Measurements from ENCODE around the gene ASB18.
A peak's percentile ranks its signal among the peaks of the same experiment; 100 is the strongest.
"Not testable (repeated sequence)": the region's sequence is repeated elsewhere in the genome, so short reads cannot be mapped to it uniquely, and the experiment has no call there.

Gene ASB18

GRCh38 chr2:236284208-236284607, 20.0 kb upstream of the ASB18 start:
- DNase-seq: no peak

- DNase-seq: no peak
Measured at GRCh38 chr2:236282406-236282805, 18.2 kb upstream of the ASB18 start.

GRCh38 chr2:236281423-236281822, 17.2 kb upstream of the ASB18 start:
- DNase-seq: no peak

- no peak for DNase-seq
Measured at GRCh38 chr2:236273126-236273525, 8.9 kb upstream of the ASB18 start.

GRCh38 chr2:236271851-236272250, 7.6 kb upstream of the ASB18 start:
- no peak for DNase-seq

- not testable (repeated sequence) for DNase-seq
Measured at GRCh38 chr2:236269876-236270275, 5.7 kb upstream of the ASB18 start.

- no peak for DNase-seq
Measured at GRCh38 chr2:236265675-236266074, 1.5 kb upstream of the ASB18 start.

- no peak for DNase-seq
Measured at GRCh38 chr2:236262238-236262637, 2.0 kb downstream of the ASB18 start.

GRCh38 chr2:236261452-236261851, 2.8 kb downstream of the ASB18 start:
- no peak for DNase-seq

GRCh38 chr2:236259371-236259770, 4.8 kb downstream of the ASB18 start:
- no peak for DNase-seq

GRCh38 chr2:236257575-236257974, 6.6 kb downstream of the ASB18 start:
- no peak for DNase-seq

- DNase-seq: no peak
Measured at GRCh38 chr2:236257136-236257535, 7.1 kb downstream of the ASB18 start.

- no peak for DNase-seq
Measured at GRCh38 chr2:236256366-236256985, 7.7 kb downstream of the ASB18 start.

GRCh38 chr2:236254674-236255073, 9.5 kb downstream of the ASB18 start:
- no peak for DNase-seq

- no peak for DNase-seq
Measured at GRCh38 chr2:236254001-236254400, 10.2 kb downstream of the ASB18 start.

- peak; percentile 6 for DNase-seq
Measured at GRCh38 chr2:236252602-236253001, 11.6 kb downstream of the ASB18 start.

- DNase-seq: peak; percentile 70
Measured at GRCh38 chr2:236250909-236251579, 13.2 kb downstream of the ASB18 start.

GRCh38 chr2:236250286-236250685, 13.9 kb downstream of the ASB18 start:
- no peak for DNase-seq

- DNase-seq: no peak
Measured at GRCh38 chr2:236249066-236249465, 15.1 kb downstream of the ASB18 start.

- DNase-seq: no peak
Measured at GRCh38 chr2:236246711-236247246, 17.4 kb downstream of the ASB18 start.

- no peak for DNase-seq
Measured at GRCh38 chr2:236244256-236244655, 19.9 kb downstream of the ASB18 start.

- no peak for DNase-seq
Measured at GRCh38 chr2:236242057-236242495, 22.1 kb downstream of the ASB18 start.

- no peak for DNase-seq
Measured at GRCh38 chr2:236241181-236242056, 22.8 kb downstream of the ASB18 start.
